ENCODE data around the gene SUGP1. TPM values are rescaled to one million over a fixed set of nuclear protein-coding genes. Genes with fewer than 3 reads are reported as not detected.

Gene SUGP1
- total RNA-seq, 4 donors from 2014 or later: 28.4 to 37.6 (median 32.3) TPM

- Histone ChIP-seq H3K4me1 (no peaks in the 10 kb centered on the region), H3K27me3 (peaks cover 52% of the 10 kb centered on the region), H3K27ac (no peak overlapping the region), H3K9me3 (peaks cover 0 to 39% (median 0%) of the 10 kb centered on the region in 3 donors), H3K4me3 (no peak overlapping the region), H3K36me3 (no peaks in the 10 kb centered on the region)
- 60 to 90% methylated on average over 2 of the region's 2 CpGs for WGBS, 2 donors (ENCODE audit: low coverage in 1 of 2)
- ATAC-seq: no peak
- no peak for TF ChIP-seq EP300 (IDR thresholded peaks at IDR 0.05)
- no peak for TF ChIP-seq POLR2A (IDR thresholded peaks at IDR 0.05)
- TF ChIP-seq POLR2AphosphoS5 (IDR thresholded peaks at IDR 0.05): no peak
- no peak for TF ChIP-seq CTCF (IDR thresholded peaks at IDR 0.05)
These were observed 86.0 kb downstream of the SUGP1 start for GRCh38 chr19:19234220-19234816.

- H3K4me1 ChIP-seq: no peaks in the 10 kb centered on the region
- peaks cover 0 to 39% (median 0%) of the 10 kb centered on the region in 3 donors for H3K9me3 ChIP-seq
- ATAC-seq: no peak
- WGBS, 2 donors (ENCODE audit: low coverage in 1 of 2): 72 to 75% methylated on average over 2 to 10 of the region's 19 CpGs
- TF ChIP-seq CTCF (IDR thresholded peaks at IDR 0.05) (no peak), POLR2A (IDR thresholded peaks at IDR 0.05) (no peak), POLR2AphosphoS5 (IDR thresholded peaks at IDR 0.05) (no peak)
- no peak overlapping the region for H3K4me3 ChIP-seq
- peaks cover 55% of the 10 kb centered on the region for H3K27me3 ChIP-seq
- H3K36me3 ChIP-seq: no peaks in the 10 kb centered on the region
- H3K27ac ChIP-seq: no peak overlapping the region
These were observed 88.0 kb downstream of the SUGP1 start for GRCh38 chr19:19232261-19232721.

GRCh38 chr19:19230999-19231398 lies 89.3 kb downstream of the SUGP1 start:
- Histone ChIP-seq H3K9me3 (peaks cover 0 to 33% (median 0%) of the 10 kb centered on the region in 3 donors), H3K36me3 (no peaks in the 10 kb centered on the region), H3K4me1 (no peaks in the 10 kb centered on the region), H3K27ac (no peak overlapping the region), H3K27me3 (peaks cover 61% of the 10 kb centered on the region), H3K4me3 (no peak overlapping the region)
- TF ChIP-seq POLR2A (IDR thresholded peaks at IDR 0.05): no peak
- WGBS, 2 donors (ENCODE audit: low coverage in 1 of 2): 73% methylated on average over 4 of the region's 9 CpGs; no CpG with 5 or more reads in 1 of the 2 donors
- no peak for ATAC-seq

GRCh38 chr19:19229701-19230100 lies 90.6 kb downstream of the SUGP1 start:
- H3K27ac ChIP-seq: no peak overlapping the region
- no peak overlapping the region for H3K4me3 ChIP-seq
- H3K9me3 ChIP-seq: peaks cover 0 to 20% (median 0%) of the 10 kb centered on the region in 3 donors
- peaks cover 66% of the 10 kb centered on the region for H3K27me3 ChIP-seq
- H3K4me1 ChIP-seq: peaks cover 0 to 8% (median 3%) of the 10 kb centered on the region in 3 donors
- no peaks in the 10 kb centered on the region for H3K36me3 ChIP-seq
- TF ChIP-seq POLR2A (IDR thresholded peaks at IDR 0.05) (no peak), POLR2AphosphoS5 (IDR thresholded peaks at IDR 0.05) (no peak)
- WGBS, 2 donors (ENCODE audit: low coverage in 1 of 2): 73 to 94% methylated on average over 2 to 3 of the region's 3 CpGs
- no peak for ATAC-seq

GRCh38 chr19:19227217-19227616 lies 93.1 kb downstream of the SUGP1 start:
- Histone ChIP-seq H3K27me3 (peaks cover 74% of the 10 kb centered on the region), H3K9me3 (peaks cover 0 to 1% (median 0%) of the 10 kb centered on the region in 3 donors), H3K36me3 (no peaks in the 10 kb centered on the region), H3K27ac (no peak overlapping the region), H3K4me3 (no peak overlapping the region), H3K4me1 (peaks cover 0 to 11% (median 3%) of the 10 kb centered on the region in 3 donors)
- ATAC-seq: no peak
- no CpG with 5 or more reads among the region's 4 CpGs for WGBS, 2 donors (ENCODE audit: low coverage in 1 of 2)
- TF ChIP-seq POLR2A (IDR thresholded peaks at IDR 0.05): no peak

GRCh38 chr19:19226663-19227062 lies 93.6 kb downstream of the SUGP1 start:
- H3K4me1 ChIP-seq: peaks cover 0 to 11% (median 3%) of the 10 kb centered on the region in 3 donors
- no peak for ATAC-seq
- H3K27ac ChIP-seq: no peak overlapping the region
- no peak for TF ChIP-seq POLR2A (IDR thresholded peaks at IDR 0.05)
- TF ChIP-seq CTCF (IDR thresholded peaks at IDR 0.05): no peak
- TF ChIP-seq EP300 (IDR thresholded peaks at IDR 0.05): no peak
- no peak for TF ChIP-seq POLR2AphosphoS5 (IDR thresholded peaks at IDR 0.05)
- no CpG with 5 or more reads among the region's 10 CpGs for WGBS, 2 donors (ENCODE audit: low coverage in 1 of 2)
- no peak overlapping the region for H3K4me3 ChIP-seq
- no peaks in the 10 kb centered on the region for H3K36me3 ChIP-seq
- H3K27me3 ChIP-seq: peaks cover 74% of the 10 kb centered on the region
- no peaks in the 10 kb centered on the region for H3K9me3 ChIP-seq

Measured in gastroesophageal sphincter (tissue), 4 donors.